H1 (cell line): ENCODE data around the gene CELF4. TPM values are rescaled to one million over a fixed set of nuclear protein-coding genes. Genes with fewer than 3 reads are reported as not detected.
A peak's percentile ranks its signal among the peaks of the same experiment; 100 is the strongest.

Source experiments
- CTCF ChIA-PET: fragments of 300-600 bp; sonication (Branson Sonifier 250); formaldehyde crosslinking; loops from one replicate; lab custom pipeline; 2021; ENCODE audit not compliant: partially characterized antibody; lab: Charles Lee
- POLR2A ChIA-PET: fragments of 300-600 bp; sonication (Branson Sonifier 250); formaldehyde crosslinking; loops from one replicate; lab custom pipeline; 2021; ENCODE audit warnings: inconsistent platforms; ENCODE audit not compliant: partially characterized antibody; lab: Charles Lee
- DNase-seq, 2 experiments: peaks; one replicate each; pipeline versions ENCODE4 v3.0.0 to v3.0.0-alpha.2; 2010 to 2022; ENCODE audit warnings: low spot score in 2 of 2, low read depth in 1 of 2, mixed read lengths in 1 of 2
- FAIRE-seq: peaks from 2 replicates; lab custom pipeline; 2011; peaks lifted over from hg19 to GRCh38; lab: Jason Lieb, UNC
- H2AFZ ChIP-seq: 2 replicates; pipeline ENCODE4 v1.8.1; 2012; ENCODE audit warnings: low read length, inconsistent platforms
- H2AK5ac ChIP-seq: 2 replicates; pipeline ENCODE4 v1.6.1; 2013; ENCODE audit warnings: low read depth, low read length
- H2BK120ac ChIP-seq: replicated peaks from 2 replicates; pipeline ENCODE3; 2013; ENCODE audit warnings: low read depth, low read length, inconsistent platforms
- H2BK12ac ChIP-seq: 2 replicates; pipeline ENCODE4 v1.6.1; 2013; ENCODE audit warnings: low read depth, low read length
- H2BK15ac ChIP-seq: 2 replicates; pipeline ENCODE4 v1.6.1; 2013; ENCODE audit warnings: low read length
- H2BK20ac ChIP-seq: 2 replicates; pipeline ENCODE4 v1.6.1; 2013; ENCODE audit warnings: low read length
- H2BK5ac ChIP-seq: 2 replicates; pipeline ENCODE4 v1.6.1; 2013; ENCODE audit warnings: low read depth, low read length
- H3K14ac ChIP-seq: 2 replicates; pipeline ENCODE4 v1.6.1; 2013; ENCODE audit warnings: inconsistent platforms; ENCODE audit not compliant: insufficient read length
- H3K18ac ChIP-seq: 2 replicates; pipeline ENCODE4 v1.6.1; 2013; ENCODE audit warnings: low read length; ENCODE audit errors: extremely low read depth
- H3K23ac ChIP-seq: 2 replicates; pipeline ENCODE4 v1.6.1; 2013; ENCODE audit warnings: inconsistent platforms; ENCODE audit not compliant: insufficient read length
- H3K23me2 ChIP-seq: 2 replicates; pipeline ENCODE4 v1.6.1; 2013; ENCODE audit warnings: low read depth, low read length
- H3K27ac ChIP-seq: 2 replicates; pipeline ENCODE4 v1.6.1; 2011; ENCODE audit warnings: low read depth, low read length, inconsistent platforms
- H3K27me3 ChIP-seq, 4 experiments: replicated peaks in 1 of 4; 1 replicate in 1 of 4; 2 replicates in 3 of 4; pipeline versions ENCODE4 v1.6.1 to v1.8.1; 2011 to 2013; ENCODE audit warnings: low read length in 3 of 4, mild to moderate bottlenecking in 3 of 4, inconsistent platforms in 2 of 4, mixed read lengths in 2 of 4, moderate library complexity in 1 of 4; ENCODE audit not compliant: control insufficient read depth in 3 of 4, insufficient read depth in 3 of 4; ENCODE audit errors: extremely low read depth in 1 of 4
- H3K36me3 ChIP-seq, 4 experiments: 2 replicates each; pipeline versions ENCODE4 v1.6.1 to v1.8.1; 2011 to 2013; ENCODE audit warnings: mild to moderate bottlenecking in 4 of 4, low read length in 3 of 4, moderate library complexity in 2 of 4, control low read depth in 1 of 4, inconsistent platforms in 1 of 4; ENCODE audit not compliant: insufficient read depth in 4 of 4, control insufficient read depth in 2 of 4
- H3K4ac ChIP-seq: replicated peaks from 2 replicates; pipeline ENCODE3; 2013; ENCODE audit warnings: low read length, low read depth, mixed read lengths, inconsistent platforms; ENCODE audit not compliant: insufficient read length
- H3K4me1 ChIP-seq, 4 experiments: replicated peaks in 1 of 4; 1 replicate in 1 of 4; 2 replicates in 3 of 4; pipeline versions ENCODE4 v1.6.1 to v1.8.1; 2011 to 2013; ENCODE audit warnings: low read length in 3 of 4, inconsistent platforms in 2 of 4, mixed read lengths in 1 of 4; ENCODE audit not compliant: insufficient read depth in 4 of 4, control insufficient read depth in 3 of 4
- H3K4me2 ChIP-seq, 2 experiments: 2 replicates each; pipeline versions ENCODE4 v1.6.1 to v1.8.1; 2011 to 2013; ENCODE audit warnings: low read depth in 2 of 2, low read length in 2 of 2, control low read depth in 1 of 2, inconsistent platforms in 1 of 2, mild to moderate bottlenecking in 1 of 2; ENCODE audit not compliant: insufficient read depth in 1 of 2
- H3K4me3 ChIP-seq, 4 experiments: fragments of 200-600, 300-600 bp in 1 of 4; sonication (generic), shearing (Covaris generic), sonication (Bioruptor Twin) in 1 of 4; 2 replicates each; pipeline versions ENCODE4 v1.5.1 to v1.8.1; 2011 to 2016; ENCODE audit warnings: low read length in 4 of 4, low read depth in 3 of 4, control low read depth in 2 of 4, inconsistent platforms in 2 of 4, mild to moderate bottlenecking in 2 of 4, mixed read lengths in 1 of 4, moderate library complexity in 1 of 4; ENCODE audit not compliant: insufficient read depth in 2 of 4; ENCODE audit errors: extremely low read depth in 1 of 4
- H3K56ac ChIP-seq: replicated peaks from 2 replicates; pipeline ENCODE3; 2013; ENCODE audit warnings: low read depth, mild to moderate bottlenecking, mixed read lengths, low read length, inconsistent platforms; ENCODE audit not compliant: insufficient read length
- H3K79me1 ChIP-seq: 2 replicates; pipeline ENCODE4 v1.6.1; 2013; ENCODE audit warnings: low read depth, low read length, control low read depth
- H3K79me2 ChIP-seq, 2 experiments: 2 replicates each; pipeline versions ENCODE4 v1.6.1 to v1.8.1; 2012 to 2013; ENCODE audit warnings: low read length in 2 of 2, mild to moderate bottlenecking in 2 of 2, inconsistent platforms in 1 of 2; ENCODE audit not compliant: insufficient read depth in 2 of 2, control insufficient read depth in 1 of 2
- H3K9ac ChIP-seq, 4 experiments: replicated peaks in 1 of 4; 1 replicate in 1 of 4; 2 replicates in 3 of 4; pipeline versions ENCODE4 v1.6.1 to v1.8.1; 2011 to 2013; ENCODE audit warnings: low read depth in 3 of 4, low read length in 3 of 4, control low read depth in 2 of 4, mild to moderate bottlenecking in 2 of 4, moderate library complexity in 2 of 4, inconsistent platforms in 1 of 4; ENCODE audit errors: extremely low read depth in 1 of 4
- H3K9me3 ChIP-seq, 2 experiments: 2 replicates each; pipeline versions ENCODE4 v1.6.1 to v1.8.1; 2012 to 2013; ENCODE audit warnings: mild to moderate bottlenecking in 2 of 2, moderate library complexity in 2 of 2, control low read depth in 1 of 2, inconsistent platforms in 1 of 2, low read depth in 1 of 2, low read length in 1 of 2, mixed read lengths in 1 of 2; ENCODE audit not compliant: insufficient read depth in 2 of 2
- H4K20me1 ChIP-seq, 2 experiments: replicated peaks in 1 of 2; 2 replicates each; pipeline versions ENCODE3 to v1.8.1; 2011 to 2013; ENCODE audit warnings: inconsistent platforms in 2 of 2, low read length in 2 of 2, mild to moderate bottlenecking in 1 of 2; ENCODE audit not compliant: insufficient read depth in 2 of 2, control insufficient read depth in 1 of 2
- H4K5ac ChIP-seq: 2 replicates; pipeline ENCODE4 v1.6.1; 2013; ENCODE audit warnings: low read length, low read depth, mixed read lengths, inconsistent platforms; ENCODE audit not compliant: insufficient read length
- H4K8ac ChIP-seq: 2 replicates; pipeline ENCODE4 v1.8.0; 2013; ENCODE audit warnings: mild to moderate bottlenecking, moderate library complexity, low read length, inconsistent platforms; ENCODE audit not compliant: insufficient read depth; ENCODE audit errors: extremely low read depth
- H4K91ac ChIP-seq: replicated peaks from 2 replicates; pipeline ENCODE3; 2013; ENCODE audit warnings: low read length, mixed read lengths, inconsistent platforms; ENCODE audit not compliant: insufficient read length
- ATF3 ChIP-seq: IDR thresholded peaks from 2 replicates; pipeline ENCODE4 v1.6.1; 2011; ENCODE audit warnings: low read depth, mild to moderate bottlenecking, low read length; ENCODE audit not compliant: insufficient read depth
- BRCA1 ChIP-seq: IDR thresholded peaks from 2 replicates; pipeline ENCODE4 v1.6.1; 2012; ENCODE audit warnings: low read depth, low read length, improper control_type of control experiment
- CBX5 ChIP-seq: fragments of 300-800, 300-1000 bp; sonication (generic); IDR thresholded peaks from 2 replicates; pipeline ENCODE4 v1.7.1; 2016; ENCODE audit warnings: antibody characterized with exemption, low read length, low read depth
- CHD1 ChIP-seq: IDR thresholded peaks from 2 replicates; pipeline ENCODE4 v1.6.1; 2012; ENCODE audit warnings: low read depth, low read length, improper control_type of control experiment
- CREB1 ChIP-seq: IDR thresholded peaks from 2 replicates; pipeline ENCODE4 v1.6.1; 2012; ENCODE audit warnings: inconsistent platforms
- CTBP2 ChIP-seq: IDR thresholded peaks from 2 replicates; pipeline ENCODE4 v1.7.0; 2011; ENCODE audit warnings: borderline replicate concordance, mild to moderate bottlenecking, moderate library complexity, mixed read lengths, low read length; ENCODE audit not compliant: insufficient read depth, insufficient read length
- EGR1 ChIP-seq: IDR thresholded peaks from 2 replicates; pipeline ENCODE4 v1.6.1; 2011; ENCODE audit warnings: low read depth, low read length, borderline replicate concordance
- KDM5A ChIP-seq: fragments of 200-600 bp; IDR thresholded peaks from 2 replicates; pipeline ENCODE4 v1.7.1; 2012; ENCODE audit warnings: mild to moderate bottlenecking, low read length, inconsistent platforms, mixed read lengths
- NRF1 ChIP-seq: IDR thresholded peaks from 2 replicates; pipeline ENCODE4 v1.6.1; 2011; ENCODE audit warnings: mild to moderate bottlenecking, low read depth, low read length, improper control_type of control experiment
- POLR2A ChIP-seq, 2 experiments: IDR thresholded peaks; 1 replicate in 1 of 2; 2 replicates in 1 of 2; pipeline ENCODE4 v1.6.1; 2011; ENCODE audit warnings: low read depth in 2 of 2, low read length in 2 of 2, mild to moderate bottlenecking in 2 of 2; ENCODE audit errors: control extremely low read depth in 1 of 2
- SAP30 ChIP-seq: fragments of 300-600 bp; sonication (generic); IDR thresholded peaks from 2 replicates; pipeline ENCODE4 v1.7.1; 2012; ENCODE audit warnings: low read length, moderate library complexity, mild to moderate bottlenecking, inconsistent platforms; ENCODE audit not compliant: insufficient read depth, insufficient replicate concordance
- SIN3A ChIP-seq, 2 experiments: IDR thresholded peaks in 1 of 2; conservative IDR thresholded peaks in 1 of 2; 2 replicates each; pipeline ENCODE4 v1.6.1; 2011 to 2012; ENCODE audit warnings: low read length in 2 of 2, improper control_type of control experiment in 1 of 2, low read depth in 1 of 2, mild to moderate bottlenecking in 1 of 2
- SRF ChIP-seq: IDR thresholded peaks from 2 replicates; pipeline ENCODE4 v1.6.1; 2011; ENCODE audit warnings: mild to moderate bottlenecking, low read depth, low read length, moderate library complexity
- TEAD4 ChIP-seq: IDR thresholded peaks from 2 replicates; pipeline ENCODE4 v1.6.1; 2012; ENCODE audit warnings: low read depth, low read length, inconsistent platforms, mixed read lengths
- YY1 ChIP-seq: IDR thresholded peaks from 2 replicates; pipeline ENCODE4 v1.6.1; 2011; ENCODE audit warnings: low read depth, mild to moderate bottlenecking, low read length
- WGBS, 2 experiments: shearing (Covaris generic) in 1 of 2; methylation state at CpG; one replicate each; pipeline versions ENCODE4 v1.1.6 to v1.1.7; 2013 to 2015; ENCODE audit warnings: low lambda C conversion rate in 2 of 2, mixed read lengths in 2 of 2, inconsistent platforms in 1 of 2, low coverage in 1 of 2, missing lambda C conversion rate in 1 of 2; ENCODE audit not compliant: insufficient replicate concordance in 2 of 2, insufficient coverage in 1 of 2, insufficient read length in 1 of 2; ENCODE audit errors: extremely low coverage in 1 of 2, missing lambda C conversion rate in 1 of 2; 5-methylcytosine and 5-hydroxymethylcytosine counted together
- polyA plus RNA-seq, 7 experiments: library from polyadenylated mRNA; depleted of rRNA in 3 of 7; stranded (reverse) in 5 of 7; unstranded in 2 of 7; fragments of >200 nt in 5 of 7; fragments of 200-250 nt in 2 of 7; gene quantifications; 1 replicate in 5 of 7; 2 replicates in 1 of 7; 4 replicates in 1 of 7; pipeline versions ENCODE4 v1.2.1 to v1.2.3, GENCODE V29; 2011 to 2013; ENCODE audit warnings: missing spikeins in 2 of 7, mixed read lengths in 2 of 7
- total RNA-seq: library from RNA; stranded (reverse); fragmentation: NEBNext Ultra II Directional; extraction: Animal tissue kit (Norgen Biotek cat#: 25700); gene quantifications from 2 replicates; pipeline ENCODE4 v1.2.1, GENCODE V29; 2021

The CELF4 gene
- total and polyA plus RNA-seq, 2 of the 8 experiments (the other 6 are each of a cell fraction or from before 2014, with no cell fraction given) = 1.6 to 3.4 TPM

DNA sequence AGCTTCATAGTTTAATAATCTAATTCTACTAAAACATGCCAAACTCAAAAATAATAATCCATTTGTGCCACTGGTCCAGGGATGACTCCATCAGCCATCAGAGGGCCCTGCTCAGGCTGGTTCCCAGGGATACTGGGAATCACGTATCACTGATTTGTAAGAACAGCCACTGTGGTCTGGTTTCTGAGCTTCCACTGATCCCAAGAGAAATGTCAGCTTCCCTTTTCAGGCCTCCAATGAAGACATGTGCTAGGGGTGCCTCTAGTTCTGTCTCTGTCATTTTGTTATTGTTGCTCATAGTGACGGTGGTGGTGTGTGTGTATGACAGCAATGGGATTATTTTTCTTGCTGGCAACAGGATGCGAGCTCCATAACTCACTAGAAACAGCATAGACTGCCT, 83.2 kb downstream of the CELF4 start:
- Histone ChIP-seq H4K8ac (no peak overlapping the region), H3K79me1 (no peaks in the 10 kb centered on the region), H2BK120ac (no peak overlapping the region), H3K23me2 (peaks cover 4% of the 10 kb centered on the region), H3K18ac (no peak overlapping the region), H4K20me1 (no peaks in the 10 kb centered on the region), H2BK12ac (0 out of 2 replicates have a peak overlapping the region, but pooled peaks have one; percentile 68), H3K4me3 (no peak overlapping the region), H3K4ac (no peak overlapping the region), H3K23ac (no peak overlapping the region), H3K27me3 (peaks cover 0 to 25% (median 19%) of the 10 kb centered on the region in 4 experiments; a peak in 6 of 7 replicates), H2BK20ac (peak overlapping the region; percentile 9; the same call in 1 of the 2 replicates), H3K14ac (no peak overlapping the region), H3K9me3 (no peaks in the 10 kb centered on the region), H3K36me3 (no peaks in the 10 kb centered on the region), H2BK5ac (no peak overlapping the region), H4K91ac (no peak overlapping the region), H3K27ac (no peak overlapping the region), H2AK5ac (no peak overlapping the region), H3K4me1 (peaks cover 3 to 16% (median 11%) of the 10 kb centered on the region in 4 experiments), H3K56ac (no peak overlapping the region), H3K79me2 (no peaks in the 10 kb centered on the region), H2BK15ac (no peak overlapping the region), H3K9ac (no peak overlapping the region), H4K5ac (no peak overlapping the region), H2AFZ (no peak overlapping the region), H3K4me2 (no peak overlapping the region)
- FAIRE-seq (no peak), DNase-seq (no peak)
- ChIA-PET CTCF (interaction anchor here (0.8 to 9.8 kb wide), 13 partner anchors 8 to 101 kb away, joined by 3 to 93 read pairs (median 4); no protein-coding TSS in a partner anchor), POLR2A (no interaction called here)
- 93% methylated on average over 3 of the region's 3 CpGs; no CpG with 5 or more reads in 1 of the 2 experiments for WGBS, 2 experiments
- TF ChIP-seq KDM5A (no peak), YY1 (no peak), CTBP2 (no peak), CHD1 (no peak), POLR2A (IDR thresholded peaks at IDR 0.05; ENCODE audit: control extremely low read depth in 1 of 2, low read depth in 2 of 2, low read length in 2 of 2) (no peak), EGR1 (no peak), ATF3 (no peak), BRCA1 (no peak), TEAD4 (no peak), SIN3A (conservative IDR thresholded peaks at IDR 0.05 in 1 of 2, IDR thresholded peaks at IDR 0.05 in 1 of 2; ENCODE audit: low read depth in 1 of 2, low read length in 2 of 2) (no peak), CREB1 (no peak), CBX5 (no peak), SAP30 (no peak), NRF1 (no peak), SRF (no peak)
